NCI-H128 (cell line): Measurements from ENCODE around the gene ERGIC3.
"Not testable (repeated sequence)": the region's sequence is repeated elsewhere in the genome, so short reads cannot be mapped to it uniquely, and the experiment has no call there.

ENCODE experiments used
- DNase-seq: peaks from one replicate; lab custom pipeline; 2025; ENCODE audit not compliant: unreplicated experiment; lab: John Stamatoyannopoulos, UW

The ERGIC3 gene

DNA sequence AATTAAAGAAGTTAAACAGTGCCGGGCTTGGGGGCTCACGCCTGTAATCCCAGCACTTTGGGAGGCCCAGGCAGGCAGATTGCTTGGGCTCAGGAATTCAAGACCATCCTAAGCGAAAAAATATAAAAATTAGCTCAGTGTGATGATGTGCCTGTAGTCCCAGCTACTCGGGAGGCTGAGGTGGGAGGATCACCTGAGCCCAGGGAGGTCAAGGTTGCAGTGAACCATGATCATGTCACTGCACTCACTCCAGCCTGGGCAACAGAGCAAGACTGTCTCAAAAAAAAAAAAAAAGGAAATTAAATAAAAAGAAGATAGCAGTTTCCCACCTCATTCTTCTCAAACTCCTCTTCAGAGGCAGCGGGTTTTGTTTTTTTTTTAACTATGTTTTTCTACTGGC, 24.1 kb upstream of the ERGIC3 start:
- not testable (repeated sequence) for DNase-seq

DNA sequence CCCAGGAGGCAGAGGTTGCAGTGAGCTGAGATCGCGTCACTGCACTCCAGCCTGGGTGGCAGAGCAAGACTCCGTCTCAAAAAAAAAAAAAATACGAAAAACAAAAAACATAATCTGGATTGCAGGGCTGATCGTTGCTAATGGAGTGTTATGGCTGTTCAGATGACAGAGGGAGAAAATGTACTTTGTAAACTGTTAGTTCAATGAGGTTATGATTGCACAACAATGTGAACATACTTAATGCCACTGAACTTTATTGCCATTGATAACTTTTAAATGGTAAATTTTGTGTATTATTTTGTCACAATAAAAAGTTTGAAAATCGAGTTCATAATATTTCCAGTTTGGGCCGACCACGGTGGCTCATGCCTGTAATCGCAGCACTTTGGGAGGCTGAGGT, 22.9 kb upstream of the ERGIC3 start:
- DNase-seq = no peak

DNA sequence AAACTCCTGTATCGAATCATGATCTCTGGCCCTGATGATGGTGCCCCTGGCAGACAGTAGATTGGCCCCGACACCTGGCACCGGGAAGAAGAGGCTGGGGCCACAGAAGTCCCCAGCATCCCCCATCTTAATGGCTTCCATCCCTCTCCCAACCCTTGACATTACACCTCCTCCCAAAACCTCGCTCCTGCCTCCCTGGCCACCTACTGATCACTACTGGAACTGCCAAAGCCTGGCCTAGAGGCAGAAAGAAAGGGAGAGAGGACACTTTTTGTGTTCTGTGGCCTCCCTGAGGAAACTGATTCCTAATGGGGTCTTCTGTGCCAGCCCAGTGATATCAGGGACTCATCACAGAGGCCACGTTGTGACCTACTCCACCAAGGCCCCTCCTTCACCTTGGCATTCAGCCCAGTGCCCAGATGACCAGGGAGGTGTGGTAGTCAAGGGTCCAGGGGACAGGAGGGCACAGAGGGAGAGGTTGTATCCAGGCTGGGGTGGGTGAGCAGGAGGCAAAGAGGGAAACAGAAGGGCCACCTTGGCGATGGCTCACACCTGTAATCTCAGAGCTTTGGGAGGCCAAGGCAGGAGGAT, 18.5 kb upstream of the ERGIC3 start:
- no peak for DNase-seq

DNA sequence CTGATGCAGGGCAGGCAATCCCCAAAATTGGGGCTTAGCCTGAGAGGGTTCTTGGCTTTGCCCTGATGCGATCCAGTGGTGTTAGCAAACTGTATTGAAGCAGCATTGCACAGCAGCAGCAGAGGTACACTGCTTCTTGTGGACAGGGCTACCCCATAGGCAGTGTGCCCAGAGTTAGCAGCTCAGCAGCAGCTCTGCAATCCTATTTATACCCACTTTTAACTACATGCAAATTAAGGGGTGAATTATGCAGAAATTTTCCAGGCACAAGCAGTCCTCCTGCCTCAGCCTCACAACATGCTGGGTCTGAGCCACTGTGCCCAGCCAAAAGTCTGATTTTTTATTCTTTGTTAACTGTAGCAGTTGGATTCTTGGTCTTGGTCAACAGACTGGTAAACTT, 16.2 kb upstream of the ERGIC3 start:
- no peak for DNase-seq

DNA sequence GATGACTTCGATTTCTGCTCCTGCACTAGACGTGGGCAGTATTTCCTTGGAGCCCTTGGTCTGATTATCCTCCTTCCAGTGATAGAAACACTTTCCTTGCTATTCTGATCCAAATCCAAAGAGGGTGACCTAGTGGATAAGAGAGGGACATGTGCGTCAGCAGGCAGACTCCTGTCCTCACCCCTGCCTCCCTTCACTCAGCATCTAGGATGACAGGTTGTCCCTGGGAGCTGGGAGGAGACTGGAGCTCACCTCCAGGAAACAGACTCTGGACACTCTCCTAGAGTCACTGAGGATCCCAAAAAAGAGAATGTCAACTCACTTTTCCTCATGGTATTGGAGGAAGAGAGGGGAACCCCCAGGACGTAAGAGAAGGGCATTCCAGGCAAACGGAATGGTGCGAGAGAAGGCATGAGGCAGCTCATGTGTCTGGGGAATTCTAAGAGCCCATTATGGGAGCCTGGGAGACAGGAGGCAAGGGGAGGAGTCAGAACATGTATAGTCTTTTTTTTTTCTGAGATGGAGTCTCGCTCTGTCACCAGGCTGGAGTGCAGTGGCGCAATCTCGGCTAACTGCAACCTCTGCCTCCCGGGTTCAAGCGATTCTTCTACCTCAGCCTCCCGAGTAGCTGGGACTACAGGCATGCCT, 14.6 kb upstream of the ERGIC3 start:
- DNase-seq = no peak

- DNase-seq = no peak
Observed at GRCh38 chr20:35529552-35529951, 12.3 kb upstream of the ERGIC3 start, which contains the start of gene C20orf173. Gene C20orf173 (minus strand): TSS chr20:35529652. CDS start chr20:35529373, 279 bp downstream.

DNA sequence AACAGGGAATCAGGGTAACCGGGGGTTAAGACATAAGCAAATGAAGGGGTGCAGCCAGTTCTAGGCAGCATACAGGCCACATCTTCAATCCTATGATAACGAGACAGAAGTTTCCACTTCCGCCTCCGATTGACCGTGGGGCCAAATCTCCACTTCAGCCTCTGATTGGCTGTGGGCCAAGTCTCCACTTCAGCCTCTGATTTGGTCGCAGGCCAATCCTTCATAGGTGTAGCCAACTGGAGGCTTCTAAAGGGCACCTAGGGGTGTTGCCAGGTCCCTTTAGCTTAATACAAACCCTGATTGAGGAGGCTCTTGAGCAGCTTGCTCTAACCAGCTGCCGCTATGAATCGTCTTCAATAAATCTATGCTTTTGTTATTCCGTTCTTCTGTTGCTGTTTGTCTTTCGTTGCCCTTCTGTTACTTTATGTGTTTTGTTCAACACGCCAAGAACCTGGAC, 2.1 kb upstream of the ERGIC3 start:
- peak; percentile 94 for DNase-seq

DNA sequence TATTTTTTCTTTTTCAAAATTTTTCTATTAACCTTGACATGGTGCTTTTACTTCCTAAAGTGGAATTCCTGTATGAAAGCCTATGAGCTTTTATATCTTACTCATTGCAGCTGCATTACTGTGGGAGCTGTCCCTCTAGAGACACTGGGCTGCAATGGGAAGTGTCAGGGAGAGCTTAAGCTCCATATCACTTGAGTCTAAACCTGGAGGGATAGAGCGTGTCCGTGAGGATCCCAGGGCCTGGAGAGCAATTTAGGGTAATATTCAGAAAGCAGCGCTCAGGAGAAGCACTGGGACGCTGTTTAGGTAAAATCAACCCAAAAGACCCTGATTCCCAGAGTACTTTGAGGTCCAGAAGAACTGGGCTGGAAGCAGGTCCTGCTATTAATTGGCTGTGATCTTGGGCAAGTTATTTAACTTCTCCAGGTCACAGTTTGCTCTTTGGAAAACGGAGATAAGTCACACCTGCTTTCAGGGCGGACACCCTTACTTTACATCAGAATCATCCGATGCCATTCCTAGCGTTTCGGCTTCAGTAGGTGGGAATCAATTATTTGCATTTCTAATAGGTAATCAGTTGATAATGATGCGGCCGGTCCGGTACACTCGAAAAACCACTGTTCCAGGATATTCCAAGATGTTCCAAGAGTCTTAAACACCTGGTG, 628 bp upstream of the ERGIC3 start:
- DNase-seq = no peak

GRCh38 chr20:35542990-35543389, 1.1 kb downstream of the ERGIC3 start:
- DNase-seq = no peak

- DNase-seq = no peak
Observed at GRCh38 chr20:35544436-35544835, 2.6 kb downstream of the ERGIC3 start.

- DNase-seq = not testable (repeated sequence)
Observed at GRCh38 chr20:35544941-35545340, 3.1 kb downstream of the ERGIC3 start.

GRCh38 chr20:35546127-35546526, 4.2 kb downstream of the ERGIC3 start:
- no peak for DNase-seq

- no peak for DNase-seq
Observed at GRCh38 chr20:35547329-35547728, 5.5 kb downstream of the ERGIC3 start.

DNA sequence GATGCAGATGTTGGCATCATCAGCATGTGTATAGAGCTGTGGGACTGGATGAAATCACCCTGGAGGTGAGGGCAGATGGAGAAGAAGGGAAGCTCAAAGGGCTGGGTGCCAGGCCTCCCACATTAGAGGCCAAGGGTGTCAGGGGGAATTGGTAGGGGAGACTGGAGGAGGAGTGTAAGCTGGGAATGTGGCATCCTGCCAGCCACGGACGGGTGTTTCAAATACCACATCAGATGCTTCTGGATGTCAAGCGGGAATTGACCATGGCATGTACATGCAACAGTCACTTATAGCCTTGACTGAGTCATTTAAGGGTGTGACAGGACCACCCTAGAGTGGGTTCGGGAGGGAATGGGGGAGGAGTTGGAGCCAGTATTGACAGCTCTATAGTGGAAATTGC, 9.6 kb downstream of the ERGIC3 start:
- DNase-seq = no peak

- DNase-seq = no peak
Observed at GRCh38 chr20:35552914-35553313, 11.0 kb downstream of the ERGIC3 start.

DNA sequence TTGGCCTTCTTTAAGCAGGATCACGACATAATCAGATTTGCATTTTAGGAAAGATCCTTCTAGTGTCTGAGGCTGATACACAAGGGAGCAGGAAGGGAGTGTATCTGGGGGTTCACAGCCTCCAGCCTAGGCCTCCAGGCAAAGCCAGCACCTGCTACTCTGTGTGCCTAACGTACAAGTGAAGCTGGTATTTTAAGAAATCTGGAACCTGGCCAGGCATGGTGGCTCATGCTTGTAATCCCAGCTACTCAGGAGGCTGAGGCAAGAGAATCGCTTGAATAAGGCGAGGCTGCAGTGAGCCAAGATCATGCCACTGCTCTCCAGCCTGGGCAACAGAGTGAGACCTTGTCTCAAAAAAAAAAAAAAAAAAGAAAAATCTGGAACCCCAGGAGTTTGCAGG, 13.6 kb downstream of the ERGIC3 start:
- DNase-seq = not testable (repeated sequence)

- no peak for DNase-seq
Observed at GRCh38 chr20:35555951-35556645, 14.2 kb downstream of the ERGIC3 start.

- no peak for DNase-seq
Observed at GRCh38 chr20:35556871-35557270, 15.0 kb downstream of the ERGIC3 start.

GRCh38 chr20:35558451-35558850, 16.6 kb downstream of the ERGIC3 start:
- no peak for DNase-seq

DNA sequence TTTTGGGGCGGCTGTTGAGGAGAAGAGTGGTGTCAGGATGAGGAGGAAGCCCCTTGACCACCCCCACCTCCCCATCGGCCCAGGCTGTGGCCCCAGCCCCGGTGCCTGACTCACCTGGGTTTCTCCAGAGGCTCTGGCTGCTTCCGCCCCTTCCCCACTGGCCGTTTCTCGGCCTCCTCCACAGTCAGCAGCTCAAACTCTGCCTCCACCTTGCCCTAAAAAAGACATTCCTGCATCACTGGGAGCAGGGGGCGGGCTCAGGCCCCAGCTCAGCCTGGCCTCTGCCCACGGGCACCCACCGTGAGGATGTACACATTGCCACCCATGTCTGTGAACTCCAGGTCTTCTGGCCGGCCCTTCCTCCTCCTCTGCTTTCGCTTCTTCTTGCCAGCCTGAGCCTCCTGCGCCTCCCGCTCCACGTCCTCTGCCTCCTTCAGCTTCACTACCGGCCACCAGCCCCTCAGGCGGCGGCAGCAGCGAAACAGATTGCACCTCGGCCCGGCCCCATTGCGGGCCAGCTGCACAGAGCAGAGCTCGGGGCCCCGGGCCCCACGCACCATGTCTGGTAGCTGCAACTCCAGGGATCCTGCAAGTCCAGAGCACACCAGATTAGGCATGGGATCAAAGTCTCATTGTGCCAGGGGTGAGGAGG, 17.3 kb downstream of the ERGIC3 start:
- DNase-seq = no peak

GRCh38 chr20:35560105-35560511, 18.2 kb downstream of the ERGIC3 start:
- DNase-seq = no peak
